Stimulated activated CD4-positive, alpha-beta T cell treated with anti-CD3 and anti-CD28 coated beads, Interleukin-12 subunit alpha, Interleukin-12 subunit beta, amount 100 ng/mL, for 24 hours (primary cell): ENCODE results near the gene RAB28.

Experiments
- DNase-seq, 2 experiments: peaks; one replicate each; pipeline ENCODE4 v3.0.0-alpha.2; 2020; ENCODE audit warnings: low read depth in 2 of 2

Gene RAB28

DNA sequence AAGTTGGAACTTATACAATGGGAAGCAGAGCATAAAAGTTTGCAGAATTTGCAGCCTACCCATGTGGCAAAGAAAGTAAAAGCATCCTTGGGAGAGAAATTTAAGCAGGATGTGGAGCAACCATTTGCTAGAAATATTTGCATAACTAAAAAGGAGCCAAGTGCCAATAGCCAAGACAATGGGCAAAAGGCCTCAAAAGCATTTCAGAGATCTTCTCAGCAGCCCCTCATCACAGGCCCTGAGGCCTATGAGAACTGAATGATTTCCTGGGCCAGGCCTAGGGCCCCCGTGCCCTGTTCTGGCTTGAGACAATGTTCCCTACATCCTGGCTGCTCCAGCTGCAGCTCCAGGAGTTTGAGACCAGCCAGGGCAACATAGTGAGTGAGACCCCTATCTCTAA lies 25.3 kb upstream of the RAB28 start:
- no peak for DNase-seq

DNA sequence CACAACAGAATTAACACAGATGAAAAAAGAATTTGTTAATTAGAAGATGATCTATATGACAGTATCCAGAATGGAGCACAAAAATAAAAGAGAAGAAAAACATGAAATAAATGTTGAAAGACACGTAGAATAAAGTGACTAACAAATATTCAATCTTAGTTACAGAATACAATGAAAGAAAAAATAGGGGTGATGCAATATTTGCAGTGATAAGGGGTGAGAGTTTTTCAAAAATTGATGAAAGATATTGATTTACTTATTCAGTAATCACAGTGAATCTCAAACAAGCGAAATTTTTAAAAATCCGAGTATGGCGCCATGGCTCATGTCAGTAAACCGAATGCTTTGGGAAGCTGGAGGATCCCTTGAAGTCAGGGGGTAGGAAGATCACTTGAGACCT lies 20.2 kb upstream of the RAB28 start:
- DNase-seq = no peak

DNA sequence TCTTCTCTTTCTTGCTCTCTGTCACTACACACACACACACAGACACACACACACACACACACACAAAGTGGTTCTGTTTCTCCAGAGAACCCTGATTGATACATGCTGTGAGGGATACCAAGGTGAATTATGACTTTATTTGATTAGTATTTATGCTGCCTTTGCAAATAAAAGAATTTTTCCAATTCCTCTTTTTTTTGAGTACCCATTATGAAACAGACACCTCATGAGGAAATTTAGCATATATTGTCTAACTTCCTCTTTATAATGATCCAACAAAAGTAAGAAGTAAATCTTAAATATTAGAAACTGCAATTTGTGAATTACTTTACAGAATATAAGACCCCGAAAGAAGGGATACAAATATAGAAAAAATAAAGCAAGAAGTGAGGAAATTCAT lies 14.3 kb upstream of the RAB28 start:
- DNase-seq = no peak

DNA sequence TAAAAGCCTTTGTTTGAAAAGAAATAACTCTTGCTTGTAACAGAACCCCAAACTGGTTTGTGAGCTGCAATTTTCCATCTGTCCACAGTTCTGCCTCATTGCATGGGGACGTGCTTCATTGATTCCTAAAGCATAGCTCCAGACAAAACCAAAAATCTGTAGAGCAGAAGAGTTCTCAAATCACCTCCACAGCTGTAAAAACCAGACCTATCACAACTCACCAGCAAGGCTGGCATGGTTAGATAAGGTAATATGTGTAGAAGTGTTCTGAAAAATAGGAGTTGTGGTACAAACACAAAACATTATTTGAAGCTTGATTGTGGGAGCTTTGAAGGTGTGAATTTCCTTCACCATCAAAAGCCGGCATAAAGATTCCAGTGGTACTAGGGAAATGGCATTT lies 12.5 kb upstream of the RAB28 start:
- DNase-seq = no peak

DNA sequence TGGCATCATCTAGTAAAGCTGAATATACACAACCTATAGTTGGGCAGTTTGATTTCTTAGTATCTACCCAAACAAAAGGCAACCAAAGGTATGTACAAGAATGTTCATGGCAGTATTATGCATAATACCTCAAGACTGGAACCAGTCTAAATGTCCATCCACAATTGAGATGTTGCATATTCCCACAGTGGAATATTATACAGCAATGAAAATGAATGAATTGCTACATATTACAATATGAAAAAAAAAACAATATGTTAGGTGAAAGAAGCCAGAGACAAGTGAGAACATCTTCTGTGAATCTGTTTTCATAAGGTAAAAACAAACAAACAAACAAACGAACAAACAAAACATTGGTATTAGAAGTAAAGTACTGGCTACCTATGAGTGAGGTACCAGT lies 11.6 kb upstream of the RAB28 start:
- DNase-seq = no peak

DNA sequence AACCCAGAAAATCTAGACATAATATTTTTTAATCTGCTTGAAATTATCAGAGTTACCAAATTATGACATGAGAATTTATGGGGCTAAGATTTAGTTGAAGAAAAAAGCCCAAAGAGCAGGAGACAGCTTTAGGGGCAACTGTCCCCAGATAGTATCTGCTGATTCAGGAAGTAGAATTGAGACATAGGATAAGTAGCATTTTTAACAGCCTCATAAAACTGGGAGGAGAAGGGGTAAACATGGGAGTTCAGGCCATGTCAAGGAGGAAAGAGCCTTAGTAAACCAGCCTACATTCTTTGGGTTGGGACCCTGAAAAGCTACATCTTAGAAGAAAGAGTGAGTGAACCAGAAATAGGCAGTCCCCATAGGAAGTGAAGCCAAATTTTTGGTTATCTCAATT lies 9.7 kb upstream of the RAB28 start:
- DNase-seq = no peak

DNA sequence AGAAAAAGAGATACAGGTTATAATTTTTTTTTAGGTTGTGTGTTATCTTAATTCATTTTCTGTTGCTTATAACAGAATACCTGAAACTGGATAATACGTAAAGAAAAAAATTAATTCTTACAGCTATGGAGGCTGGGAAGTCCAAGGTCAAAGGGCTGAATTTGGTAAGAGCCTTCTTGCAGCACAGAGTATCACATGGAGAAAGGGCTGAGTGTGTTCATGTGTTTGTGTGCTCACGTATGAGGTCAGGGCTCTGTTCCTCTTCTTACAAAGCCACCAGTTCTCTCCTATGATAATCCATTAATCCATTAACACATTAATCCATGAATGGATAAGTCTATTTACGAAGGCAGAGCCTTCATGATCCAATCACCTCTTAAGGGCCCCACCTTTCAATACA lies 8.6 kb upstream of the RAB28 start:
- DNase-seq = no peak

DNA sequence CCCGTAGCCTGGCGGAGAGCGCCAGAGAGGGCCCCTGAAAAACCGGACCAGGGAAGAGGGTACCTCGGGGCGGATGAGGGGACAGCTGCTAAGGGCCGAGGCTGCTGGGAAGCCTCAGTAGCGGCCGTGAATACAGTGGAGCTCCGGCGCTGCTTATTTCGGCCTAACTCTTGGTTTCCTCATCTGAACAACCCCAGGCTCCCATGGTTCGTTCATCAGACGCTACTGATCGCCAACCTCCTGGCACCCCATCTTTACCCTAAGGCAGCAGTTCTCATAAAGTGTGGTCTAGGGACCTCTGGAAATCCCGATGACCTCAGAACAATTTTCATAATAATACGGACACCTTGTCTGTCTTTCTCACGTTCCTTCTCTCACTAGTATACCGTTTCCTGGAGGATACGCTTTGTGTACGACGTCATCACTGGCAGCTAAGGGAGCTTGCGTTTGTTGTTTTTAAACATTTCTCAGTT lies 645 bp upstream of the RAB28 start:
- no peak for DNase-seq

DNA sequence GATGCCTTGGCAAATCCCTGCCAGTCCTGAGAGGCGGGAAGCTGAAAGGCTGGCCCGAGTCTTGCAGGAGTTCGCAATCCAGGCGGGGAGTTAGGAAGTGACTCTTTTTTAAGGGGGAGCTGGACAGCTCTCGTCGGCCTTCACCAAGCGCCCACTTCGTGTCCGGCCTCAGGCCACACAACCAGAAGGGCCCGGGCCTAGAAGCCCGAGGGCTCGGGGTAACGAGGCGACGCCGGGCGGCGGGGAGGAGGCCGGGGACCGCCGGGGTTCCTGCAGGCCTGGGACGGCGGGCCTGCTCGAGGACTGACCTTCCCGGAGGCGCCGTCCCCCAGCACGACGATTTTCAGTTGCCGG lies 395 bp downstream of the RAB28 start:
- peak in 1 of 2 experiments; percentile 4 for DNase-seq

DNA sequence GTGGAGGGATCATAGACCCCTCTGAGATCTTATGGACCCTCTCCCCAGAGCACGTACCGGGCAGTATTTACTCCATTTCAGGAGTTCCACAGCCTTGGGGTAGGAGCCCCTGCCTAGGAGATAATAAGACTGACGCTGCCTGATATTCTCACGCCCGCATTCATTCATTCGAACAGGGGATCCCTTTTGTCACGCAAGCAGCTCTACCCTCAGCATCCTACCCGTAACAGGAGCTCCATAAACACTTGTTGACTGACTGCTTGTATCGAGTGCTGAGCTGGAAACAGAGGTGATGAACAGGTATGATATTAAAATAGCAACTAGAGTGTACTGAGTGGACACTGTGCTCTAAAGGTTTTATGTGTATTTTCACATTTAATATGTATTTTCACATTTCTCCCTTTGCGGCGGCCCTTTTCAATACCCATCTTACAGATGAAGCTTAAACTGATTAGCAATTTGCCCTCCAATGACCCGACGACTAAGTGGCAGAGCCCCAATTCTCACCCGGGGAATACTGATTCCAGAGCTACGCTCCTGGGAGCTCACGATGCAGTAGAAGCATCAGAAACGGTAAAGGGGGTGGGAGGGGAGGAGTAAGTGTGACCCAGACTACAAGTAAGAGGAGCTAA lies 888 bp downstream of the RAB28 start:
- DNase-seq = no peak

DNA sequence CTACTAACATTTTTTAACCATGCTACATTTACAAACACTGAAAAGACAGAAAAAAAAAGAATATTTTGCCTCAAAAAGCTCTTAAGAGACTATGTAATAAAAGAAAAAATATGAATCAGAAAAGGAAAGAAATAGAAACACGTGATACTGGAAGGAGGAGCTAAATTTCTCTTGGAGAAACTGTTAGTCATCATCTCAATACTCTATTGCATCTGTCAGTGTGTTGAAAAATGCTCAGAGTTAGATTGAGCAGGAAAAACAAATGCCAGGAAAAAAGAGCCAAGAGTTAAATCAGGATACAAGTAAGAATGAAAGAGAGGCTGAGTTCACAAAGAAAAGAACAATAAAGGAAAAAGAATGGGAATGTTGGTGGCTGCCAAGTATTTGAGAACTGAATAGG lies 2.6 kb downstream of the RAB28 start:
- no peak for DNase-seq

DNA sequence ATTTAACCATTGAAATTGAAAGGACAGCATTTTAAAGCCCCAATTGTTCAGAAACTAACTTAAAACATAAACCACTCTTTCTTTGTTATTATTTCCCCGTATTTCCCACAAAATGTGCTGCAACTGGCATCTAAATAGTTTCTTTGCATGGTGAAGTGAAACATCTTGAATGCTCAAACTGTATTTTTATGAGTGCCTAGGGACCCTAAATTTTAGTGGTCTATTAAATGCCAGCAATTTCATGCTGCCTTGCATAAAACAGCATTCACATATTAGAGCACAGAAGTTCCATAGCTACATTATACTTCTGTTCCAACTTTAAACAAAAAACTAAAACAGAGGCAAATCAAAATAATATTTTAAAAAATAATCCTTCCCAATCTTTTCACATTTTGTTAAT lies 5.4 kb downstream of the RAB28 start:
- DNase-seq = no peak

DNA sequence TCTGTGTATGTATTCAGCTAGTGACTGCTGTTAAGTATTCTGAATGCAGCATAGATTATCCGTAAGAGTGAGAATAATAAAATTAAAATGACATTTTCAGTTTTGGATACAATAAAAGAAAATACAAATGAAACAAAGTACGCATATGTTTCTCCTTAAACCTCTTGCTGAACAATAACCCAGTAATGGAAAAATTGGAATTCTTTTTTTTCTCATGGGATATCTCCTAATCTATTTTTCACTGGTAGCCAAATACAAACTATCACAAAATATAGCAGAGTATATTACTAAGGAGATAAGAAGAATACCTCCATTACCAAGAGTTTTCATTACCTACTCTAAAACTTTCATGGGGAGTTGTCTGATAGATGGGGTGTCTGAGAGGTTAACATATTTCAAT lies 6.0 kb downstream of the RAB28 start:
- DNase-seq = no peak

DNA sequence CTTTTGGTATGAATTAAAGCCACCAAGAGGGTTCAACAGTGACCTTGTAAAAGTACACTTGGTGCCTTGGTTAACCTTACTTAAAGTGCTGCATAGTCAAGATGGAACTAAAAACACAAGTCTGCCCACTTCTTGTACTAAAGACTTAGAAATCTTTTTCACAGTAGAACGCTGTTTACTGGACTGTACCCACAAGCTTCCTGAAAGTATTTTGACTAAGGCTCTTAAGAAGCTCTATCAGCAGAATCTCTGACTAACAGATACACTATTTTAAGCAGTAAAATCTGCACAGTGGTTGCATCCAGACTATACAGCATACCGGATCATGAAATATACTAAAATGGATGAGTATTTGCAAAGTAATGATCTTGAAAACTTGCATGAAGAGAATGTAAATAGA lies 7.2 kb downstream of the RAB28 start:
- no peak for DNase-seq

DNA sequence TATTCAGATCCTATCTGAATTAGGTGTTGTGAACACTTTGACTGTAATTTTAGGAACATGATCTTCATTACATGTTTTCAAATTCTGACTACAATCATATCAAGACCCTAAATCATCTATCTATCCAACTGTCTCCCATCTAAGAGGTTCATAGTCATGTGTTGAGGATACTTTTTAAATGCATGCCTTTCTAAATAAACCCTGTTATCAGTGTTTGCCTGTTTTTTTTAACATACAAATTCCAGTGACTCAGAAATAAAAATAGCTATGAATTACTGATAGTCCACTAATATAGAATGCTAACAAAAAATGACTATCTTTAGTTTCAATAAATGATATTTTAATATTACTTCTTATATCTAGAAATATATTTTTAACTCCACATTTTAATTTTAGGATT lies 8.0 kb downstream of the RAB28 start:
- DNase-seq = no peak

DNA sequence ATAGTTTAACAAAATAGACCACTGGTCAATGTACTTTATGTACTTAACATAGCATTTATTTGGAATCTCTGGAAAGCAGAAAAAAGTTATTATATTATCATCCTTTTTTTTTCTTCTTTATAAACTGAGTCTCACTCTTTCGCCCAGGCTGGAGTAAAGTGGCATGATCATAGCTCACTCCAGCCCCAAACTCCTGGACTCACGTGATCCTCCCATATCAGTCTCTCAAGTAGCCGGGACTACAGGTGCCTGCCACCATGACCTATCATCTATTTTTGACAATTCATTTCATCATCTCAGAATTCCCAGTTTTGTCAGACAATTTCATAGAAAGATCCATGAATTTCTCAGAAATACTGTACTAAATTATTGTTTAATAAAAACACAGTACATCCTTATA lies 12.7 kb downstream of the RAB28 start:
- no peak for DNase-seq

DNA sequence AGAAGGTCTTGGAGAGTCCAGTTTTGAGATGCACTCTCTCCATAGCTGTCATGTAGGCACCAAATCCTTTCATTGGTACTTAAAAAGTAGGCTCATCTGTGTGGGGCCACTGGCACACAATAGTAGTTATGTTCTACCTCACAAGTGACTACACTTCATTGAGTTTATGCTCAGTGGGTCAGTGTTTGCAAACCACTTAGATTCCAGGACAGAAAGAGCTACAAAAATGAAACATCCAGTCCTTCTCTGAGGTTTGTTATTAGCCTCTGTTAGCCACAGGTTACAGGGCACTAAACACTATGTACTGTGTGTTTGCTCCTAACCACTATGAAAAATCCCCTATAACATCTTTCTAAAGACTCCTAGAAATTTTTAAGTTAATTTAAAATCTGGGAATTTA lies 13.8 kb downstream of the RAB28 start:
- no peak for DNase-seq

DNA sequence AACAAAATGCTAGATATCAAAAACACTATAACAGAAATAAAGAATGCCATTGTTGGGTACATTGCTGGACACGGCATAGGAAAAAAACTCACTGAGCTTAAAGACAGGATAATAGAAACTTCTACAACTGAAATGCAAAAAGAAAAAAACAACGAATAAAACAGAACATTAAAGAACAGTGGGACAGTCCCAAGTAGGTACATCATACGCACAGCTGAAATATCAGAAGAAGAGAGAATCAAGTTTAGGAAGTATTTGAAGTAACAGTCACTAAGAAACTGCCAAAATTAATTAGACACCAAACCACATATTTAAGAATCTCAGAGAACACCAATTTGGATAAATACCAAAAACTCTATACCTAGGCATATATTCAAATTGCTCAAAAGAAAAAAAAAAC lies 19.2 kb downstream of the RAB28 start:
- no peak for DNase-seq

DNA sequence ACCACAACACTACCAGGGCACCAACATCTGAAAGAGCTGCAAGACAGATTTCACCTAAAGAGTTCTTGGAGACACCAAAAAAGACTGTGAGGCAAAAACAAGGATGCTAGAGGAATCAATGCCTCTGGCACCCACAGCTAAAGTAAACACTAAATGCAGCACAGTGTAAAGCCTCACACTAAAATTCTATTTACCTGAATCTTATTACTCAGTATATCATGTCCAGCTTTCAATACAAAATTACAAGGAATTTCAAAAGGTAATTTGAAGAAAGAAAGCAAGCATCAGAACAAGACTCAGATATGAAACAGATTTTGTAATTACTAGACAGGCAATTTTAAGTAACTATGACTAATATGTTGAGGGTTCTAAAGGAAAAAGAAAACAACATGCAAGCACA lies 19.6 kb downstream of the RAB28 start:
- DNase-seq = no peak

DNA sequence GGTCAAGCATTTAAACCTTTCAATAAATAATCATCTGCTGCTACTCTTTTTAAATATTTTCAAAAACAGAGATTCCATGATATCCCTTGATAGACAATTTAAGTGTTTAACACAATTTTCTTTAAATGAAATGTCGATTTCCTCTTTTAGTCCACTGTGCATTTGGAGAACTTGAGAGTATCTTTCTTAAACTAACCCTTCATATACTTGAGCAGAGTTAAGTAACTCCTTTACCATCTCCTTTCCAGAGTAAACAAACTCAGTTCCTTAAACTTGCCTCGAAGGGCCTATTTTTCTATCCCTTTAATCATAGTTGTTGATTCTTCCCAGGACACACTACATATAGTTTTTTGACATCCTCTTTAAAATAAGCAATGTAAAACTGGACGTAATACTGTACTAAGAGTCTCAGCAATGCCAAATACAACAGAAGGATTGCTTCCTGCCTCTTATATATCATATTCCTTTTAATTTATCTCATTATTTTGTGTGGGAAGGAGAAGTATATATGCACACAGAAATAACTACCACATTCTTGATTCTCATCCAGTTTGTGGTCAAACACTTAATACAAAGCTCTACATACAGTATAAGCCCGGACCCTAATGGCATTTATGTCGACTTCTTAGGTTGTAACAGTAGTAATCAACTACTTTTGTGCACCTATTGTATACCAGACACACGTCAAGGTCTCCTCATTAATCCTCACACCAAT lies 22.8 kb downstream of the RAB28 start:
- no peak for DNase-seq

DNA sequence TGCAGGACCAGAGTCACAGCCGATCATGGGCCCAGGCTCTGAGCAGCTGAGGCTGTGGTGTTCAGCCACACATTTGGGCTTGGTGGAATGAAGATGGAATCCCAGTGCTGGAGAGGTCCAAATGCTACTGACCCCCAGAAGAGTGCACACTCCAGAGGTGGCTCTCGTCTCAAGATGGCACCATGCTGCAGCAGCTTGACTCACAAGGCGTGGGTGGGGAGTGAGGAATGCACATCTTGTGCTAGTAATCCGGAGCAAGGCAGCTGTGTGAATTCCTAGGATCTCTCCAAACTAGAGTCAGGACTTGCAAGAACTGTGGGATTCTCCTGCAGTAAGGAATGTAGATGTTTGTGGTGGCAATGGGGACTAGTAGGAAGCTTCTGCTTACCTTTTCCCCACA lies 28.7 kb downstream of the RAB28 start:
- no peak for DNase-seq

DNA sequence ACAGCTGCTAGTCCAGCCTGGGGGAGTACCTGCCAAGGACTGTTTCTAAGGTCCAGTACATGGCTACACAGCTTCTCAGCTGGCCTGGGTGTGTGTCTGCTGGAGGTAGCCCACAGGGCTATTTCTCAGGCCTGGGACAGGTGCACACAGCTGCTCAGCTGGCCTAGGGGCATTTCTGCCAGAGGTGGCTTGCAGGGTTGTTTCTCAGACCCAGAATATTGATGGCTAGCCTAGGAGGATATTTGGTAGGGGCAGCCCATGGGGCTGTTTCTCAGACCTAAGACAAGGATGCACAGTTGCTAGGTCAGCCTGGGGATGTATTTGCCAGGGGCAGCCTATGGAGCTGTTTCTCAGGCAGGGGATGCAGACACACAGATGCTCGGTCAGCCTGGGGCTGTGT lies 29.4 kb downstream of the RAB28 start:
- DNase-seq = no peak

DNA sequence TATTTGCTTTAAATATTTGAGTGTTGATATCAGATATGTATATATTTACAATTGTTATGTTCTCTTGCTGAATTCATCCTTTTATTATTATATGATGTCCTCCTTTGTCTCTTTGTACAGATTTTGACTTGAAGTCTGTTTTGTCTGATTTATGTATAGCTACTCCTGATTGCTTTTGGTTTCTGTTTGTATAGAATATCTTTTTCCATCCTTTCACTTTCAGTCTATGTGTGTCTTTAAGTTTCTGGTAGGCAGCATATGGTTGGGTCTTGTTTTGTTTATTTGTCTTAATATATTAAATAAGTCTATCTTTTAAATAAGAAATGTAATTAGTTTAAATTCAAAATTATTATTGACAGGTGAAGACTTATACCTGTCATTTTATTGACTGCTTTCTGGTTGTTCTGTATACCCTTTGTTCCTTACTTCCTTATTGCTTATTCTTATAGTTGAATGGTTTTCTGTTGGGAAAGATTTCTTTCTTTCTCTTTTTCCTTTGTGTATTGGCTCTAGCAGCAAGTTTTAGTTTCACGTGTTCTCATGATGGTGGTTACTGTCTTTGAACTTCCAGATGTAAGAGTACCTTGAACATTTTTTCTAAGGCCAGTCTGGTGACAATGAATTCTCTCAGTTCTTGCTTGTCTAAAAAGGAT lies 31.1 kb downstream of the RAB28 start:
- DNase-seq = no peak
